GM23338 (cell line): ENCODE measurements around the gene SIX6. TPM values are rescaled to one million over a fixed set of nuclear protein-coding genes. Genes with fewer than 3 reads are reported as not detected.
"Not testable (repeated sequence)": the region's sequence is repeated elsewhere in the genome, so short reads cannot be mapped to it uniquely, and the experiment has no call there.

Experiments used
- ATAC-seq: fragments of 200-7000 bp; cut with Tn5 transposase; 3 replicates; pipeline ENCODE4 v1.9.1; 2020
- DNase-seq: peaks from one replicate; pipeline ENCODE4 v3.0.0-alpha.2; 2015; ENCODE audit warnings: low spot score
- H2AFZ ChIP-seq: fragments of 200-600 bp; sonication (generic); 2 replicates; pipeline ENCODE4 v1.8.0; 2016; ENCODE audit warnings: antibody characterized with exemption, mild to moderate bottlenecking, moderate library complexity
- H3F3A ChIP-seq: fragments of 200-600 bp; sonication (generic); replicated peaks from 2 replicates; pipeline ENCODE4 v1.8.0; 2017; ENCODE audit warnings: antibody characterized with exemption, mixed run types, low read depth
- H3K27ac ChIP-seq: fragments of 200-600 bp; sonication (generic); 2 replicates; pipeline ENCODE4 v1.6.1; 2016; ENCODE audit warnings: low read depth
- H3K27me3 ChIP-seq: fragments of 200-600 bp; sonication (generic); 2 replicates; pipeline ENCODE4 v1.8.0; 2016; ENCODE audit warnings: mild to moderate bottlenecking, mixed run types, moderate library complexity; ENCODE audit not compliant: insufficient read depth
- H3K36me3 ChIP-seq: fragments of 200-600 bp; sonication (generic); 2 replicates; pipeline ENCODE4 v1.8.0; 2016; ENCODE audit warnings: mild to moderate bottlenecking; ENCODE audit not compliant: insufficient read depth
- H3K4me1 ChIP-seq: fragments of 200-600 bp; sonication (generic); 2 replicates; pipeline ENCODE4 v1.8.0; 2016; ENCODE audit warnings: mild to moderate bottlenecking, moderate library complexity; ENCODE audit not compliant: insufficient read depth
- H3K4me2 ChIP-seq: fragments of 200-600 bp; sonication (generic); 2 replicates; pipeline ENCODE4 v1.7.1; 2017; ENCODE audit warnings: mixed run types
- H3K4me3 ChIP-seq: fragments of 200-600 bp; sonication (generic); 2 replicates; pipeline ENCODE4 v1.6.1; 2016; ENCODE audit warnings: mixed run types
- H3K79me2 ChIP-seq: fragments of 200-600 bp; sonication (generic); replicated peaks from 2 replicates; pipeline ENCODE4 v1.8.0; 2017; ENCODE audit warnings: mild to moderate bottlenecking; ENCODE audit not compliant: insufficient read depth
- H3K9me2 ChIP-seq: fragments of 200-600 bp; sonication (generic); 2 replicates; pipeline ENCODE4 v1.8.0; 2017; ENCODE audit not compliant: insufficient read depth
- H4K20me1 ChIP-seq: fragments of 200-600 bp; sonication (generic); replicated peaks from 2 replicates; pipeline ENCODE4 v1.8.0; 2017; ENCODE audit warnings: mild to moderate bottlenecking; ENCODE audit not compliant: insufficient read depth
- H3K27ac Mint-ChIP-seq: 2 replicates; pipeline ENCODE4 v1.8.0; 2020; ENCODE audit warnings: inconsistent platforms, mild to moderate bottlenecking, moderate library complexity, mixed read lengths
- H3K27me3 Mint-ChIP-seq: 3 replicates; pipeline ENCODE4 v1.8.0; 2022; ENCODE audit warnings: low read depth, mild to moderate bottlenecking, moderate library complexity, mixed read lengths, inconsistent platforms; ENCODE audit not compliant: insufficient read depth, poor library complexity
- H3K36me3 Mint-ChIP-seq: 3 replicates; pipeline ENCODE4 v1.8.0; 2021; ENCODE audit warnings: low read depth, mild to moderate bottlenecking, inconsistent platforms, moderate library complexity, mixed read lengths
- H3K4me1 Mint-ChIP-seq: 3 replicates; pipeline ENCODE4 v1.8.0; 2020; ENCODE audit warnings: mild to moderate bottlenecking, inconsistent platforms, mixed read lengths
- H3K4me3 Mint-ChIP-seq: 3 replicates; pipeline ENCODE4 v1.8.0; 2021; ENCODE audit warnings: moderate library complexity, mild to moderate bottlenecking, inconsistent platforms, mixed read lengths
- H3K9me3 Mint-ChIP-seq: 3 replicates; pipeline ENCODE4 v1.8.0; 2020; ENCODE audit warnings: moderate library complexity, mild to moderate bottlenecking, inconsistent platforms, mixed read lengths
- EZH2 ChIP-seq: fragments of 200-600 bp; sonication (generic); IDR thresholded peaks from one replicate; pipeline ENCODE4 v1.8.0; 2017; ENCODE audit warnings: antibody characterized with exemption, mild to moderate bottlenecking, low read depth; ENCODE audit not compliant: unreplicated experiment
- EZH2phosphoT487 ChIP-seq: fragments of 200-600 bp; sonication (generic); IDR thresholded peaks from one replicate; pipeline ENCODE4 v1.8.1; 2018; ENCODE audit warnings: antibody characterized with exemption; ENCODE audit not compliant: unreplicated experiment
- JUNB ChIP-seq: IDR thresholded peaks from one replicate; pipeline ENCODE4 v1.6.1; 2016; ENCODE audit warnings: antibody characterized with exemption; ENCODE audit not compliant: unreplicated experiment
- POLR2AphosphoS5 ChIP-seq: IDR thresholded peaks from 2 replicates; pipeline ENCODE4 v1.6.1; 2016; ENCODE audit warnings: antibody characterized with exemption, low read depth
- STAT1 ChIP-seq: IDR thresholded peaks from one replicate; pipeline ENCODE4 v1.6.1; 2016; ENCODE audit warnings: antibody characterized with exemption; ENCODE audit not compliant: unreplicated experiment
- ZNF331 ChIP-seq: fragments of 250-450 bp; sonication (Bioruptor Pico); IDR thresholded peaks from 2 replicates; pipeline ENCODE4 v1.5.0; 2020; ENCODE audit warnings: low read depth, mild to moderate bottlenecking, moderate library complexity
- polyA plus RNA-seq: library from polyadenylated mRNA; unstranded; fragments of >200 nt; fragmentation: Nextera tagmentation; extraction: Ambion mirVana; gene quantifications from 2 replicates; pipeline ENCODE4 v1.2.1, GENCODE V29; 2016
- total RNA-seq: library from RNA; depleted of rRNA; stranded (reverse); fragments of >200 nt; shearing (Covaris generic); gene quantifications from 2 replicates; pipeline ENCODE4 v1.2.3, GENCODE V29; 2014
- TF ChIP-seq, protein P1 (sequence below): fragments of 250-450 bp; sonication (Bioruptor Pico); IDR thresholded peaks from 2 replicates; pipeline ENCODE4 v1.5.0; 2020; ENCODE audit warnings: mild to moderate bottlenecking, moderate library complexity

The SIX6 gene
- total and polyA plus RNA-seq, 2 experiments from 2014 or later: 0.11 TPM; not detected in 1

DNA sequence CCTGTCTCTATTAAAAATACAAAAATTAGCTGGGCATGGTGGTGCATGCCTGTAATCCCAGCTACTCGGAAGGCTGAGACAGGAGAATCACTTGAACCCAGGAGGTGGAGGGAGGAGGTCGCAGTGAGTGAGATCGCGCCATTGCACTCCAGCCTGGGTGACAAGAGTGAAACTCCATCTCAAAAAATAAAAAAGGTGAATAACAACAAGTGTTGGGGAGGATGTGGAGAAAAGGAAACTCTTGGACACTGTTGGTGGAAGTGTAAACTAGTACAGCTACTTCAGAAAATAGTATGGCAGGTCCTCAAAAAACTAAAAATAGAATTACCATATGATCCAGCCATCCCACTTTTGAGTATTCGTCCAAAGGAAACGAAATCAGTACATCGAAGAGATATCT, 28.7 kb upstream of the SIX6 start:
- not testable (repeated sequence) for H3K4me1 ChIP-seq, H3K79me2 ChIP-seq, DNase-seq, H4K20me1 ChIP-seq, H3F3A ChIP-seq, H3K27ac Mint-ChIP-seq, H3K9me2 ChIP-seq, ATAC-seq, H3K4me3 ChIP-seq, H3K4me2 ChIP-seq, H3K4me3 Mint-ChIP-seq, H3K36me3 ChIP-seq, H3K4me1 Mint-ChIP-seq, H3K27me3 Mint-ChIP-seq, H2AFZ ChIP-seq, H3K27ac ChIP-seq
- H3K9me3 Mint-ChIP-seq: peaks cover 21% of the 10 kb centered on the region
- H3K27me3 ChIP-seq: peaks cover 13% of the 10 kb centered on the region
- peaks cover 29% of the 10 kb centered on the region; the same call in 2 of the 3 replicates for H3K36me3 Mint-ChIP-seq

DNA sequence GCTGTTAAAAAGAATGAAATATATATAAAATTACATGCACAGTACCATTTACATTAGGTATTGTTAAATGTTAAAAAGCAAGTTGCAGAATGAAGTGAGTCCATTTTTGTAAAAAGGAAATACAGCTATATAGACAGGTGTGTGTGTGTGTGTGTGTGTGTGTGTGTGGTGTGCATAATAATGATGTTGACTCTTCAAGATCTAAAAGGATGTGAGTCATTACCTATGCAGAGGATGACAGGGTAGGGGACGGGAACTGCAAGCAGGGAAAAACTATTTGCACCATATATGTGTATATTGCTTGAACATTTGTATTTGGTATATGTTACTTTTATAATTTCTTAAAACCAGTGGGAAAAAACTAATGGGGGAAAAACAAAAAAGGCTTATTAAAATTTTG, 26.2 kb upstream of the SIX6 start:
- H3K27me3 ChIP-seq: peaks cover 37% of the 10 kb centered on the region
- H3K4me3 Mint-ChIP-seq: no peak overlapping the region
- H3K27ac ChIP-seq: no peak overlapping the region

GRCh38 chr14:60485057-60485597, 23.8 kb upstream of the SIX6 start:
- Histone ChIP-seq H3K27ac (no peak overlapping the region), H2AFZ (peak overlapping the region; percentile 98), H3F3A (no peaks in the 10 kb centered on the region), H3K27me3 (peaks cover 53% of the 10 kb centered on the region), H4K20me1 (no peaks in the 10 kb centered on the region), H3K4me3 (peak overlapping the region; percentile 71), H3K9me2 (no peaks in the 10 kb centered on the region), H3K36me3 (no peaks in the 10 kb centered on the region), H3K79me2 (no peaks in the 10 kb centered on the region), H3K4me2 (peak overlapping the region; percentile 88), H3K4me1 (0 out of 2 replicates have a peak, but pooled peaks cover 4% of the 10 kb centered on the region)
- Mint-ChIP-seq H3K36me3 (peaks cover 8% of the 10 kb centered on the region; the same call in 2 of the 3 replicates), H3K27ac (no peak overlapping the region), H3K27me3 (peaks cover 9% of the 10 kb centered on the region), H3K4me3 (peak overlapping the region; percentile 83), H3K9me3 (peaks cover 8% of the 10 kb centered on the region; the same call in 1 of the 3 replicates), H3K4me1 (peaks cover 3% of the 10 kb centered on the region; the same call in 1 of the 3 replicates)
- DNase-seq (peak; percentile 34), ATAC-seq (peak; percentile 61)
- TF ChIP-seq JUNB (no peak), POLR2AphosphoS5 (no peak), ZNF331 (no peak), EZH2 (no peak), STAT1 (no peak), EZH2phosphoT487 (no peak)
- TF ChIP-seq, protein P1, sequence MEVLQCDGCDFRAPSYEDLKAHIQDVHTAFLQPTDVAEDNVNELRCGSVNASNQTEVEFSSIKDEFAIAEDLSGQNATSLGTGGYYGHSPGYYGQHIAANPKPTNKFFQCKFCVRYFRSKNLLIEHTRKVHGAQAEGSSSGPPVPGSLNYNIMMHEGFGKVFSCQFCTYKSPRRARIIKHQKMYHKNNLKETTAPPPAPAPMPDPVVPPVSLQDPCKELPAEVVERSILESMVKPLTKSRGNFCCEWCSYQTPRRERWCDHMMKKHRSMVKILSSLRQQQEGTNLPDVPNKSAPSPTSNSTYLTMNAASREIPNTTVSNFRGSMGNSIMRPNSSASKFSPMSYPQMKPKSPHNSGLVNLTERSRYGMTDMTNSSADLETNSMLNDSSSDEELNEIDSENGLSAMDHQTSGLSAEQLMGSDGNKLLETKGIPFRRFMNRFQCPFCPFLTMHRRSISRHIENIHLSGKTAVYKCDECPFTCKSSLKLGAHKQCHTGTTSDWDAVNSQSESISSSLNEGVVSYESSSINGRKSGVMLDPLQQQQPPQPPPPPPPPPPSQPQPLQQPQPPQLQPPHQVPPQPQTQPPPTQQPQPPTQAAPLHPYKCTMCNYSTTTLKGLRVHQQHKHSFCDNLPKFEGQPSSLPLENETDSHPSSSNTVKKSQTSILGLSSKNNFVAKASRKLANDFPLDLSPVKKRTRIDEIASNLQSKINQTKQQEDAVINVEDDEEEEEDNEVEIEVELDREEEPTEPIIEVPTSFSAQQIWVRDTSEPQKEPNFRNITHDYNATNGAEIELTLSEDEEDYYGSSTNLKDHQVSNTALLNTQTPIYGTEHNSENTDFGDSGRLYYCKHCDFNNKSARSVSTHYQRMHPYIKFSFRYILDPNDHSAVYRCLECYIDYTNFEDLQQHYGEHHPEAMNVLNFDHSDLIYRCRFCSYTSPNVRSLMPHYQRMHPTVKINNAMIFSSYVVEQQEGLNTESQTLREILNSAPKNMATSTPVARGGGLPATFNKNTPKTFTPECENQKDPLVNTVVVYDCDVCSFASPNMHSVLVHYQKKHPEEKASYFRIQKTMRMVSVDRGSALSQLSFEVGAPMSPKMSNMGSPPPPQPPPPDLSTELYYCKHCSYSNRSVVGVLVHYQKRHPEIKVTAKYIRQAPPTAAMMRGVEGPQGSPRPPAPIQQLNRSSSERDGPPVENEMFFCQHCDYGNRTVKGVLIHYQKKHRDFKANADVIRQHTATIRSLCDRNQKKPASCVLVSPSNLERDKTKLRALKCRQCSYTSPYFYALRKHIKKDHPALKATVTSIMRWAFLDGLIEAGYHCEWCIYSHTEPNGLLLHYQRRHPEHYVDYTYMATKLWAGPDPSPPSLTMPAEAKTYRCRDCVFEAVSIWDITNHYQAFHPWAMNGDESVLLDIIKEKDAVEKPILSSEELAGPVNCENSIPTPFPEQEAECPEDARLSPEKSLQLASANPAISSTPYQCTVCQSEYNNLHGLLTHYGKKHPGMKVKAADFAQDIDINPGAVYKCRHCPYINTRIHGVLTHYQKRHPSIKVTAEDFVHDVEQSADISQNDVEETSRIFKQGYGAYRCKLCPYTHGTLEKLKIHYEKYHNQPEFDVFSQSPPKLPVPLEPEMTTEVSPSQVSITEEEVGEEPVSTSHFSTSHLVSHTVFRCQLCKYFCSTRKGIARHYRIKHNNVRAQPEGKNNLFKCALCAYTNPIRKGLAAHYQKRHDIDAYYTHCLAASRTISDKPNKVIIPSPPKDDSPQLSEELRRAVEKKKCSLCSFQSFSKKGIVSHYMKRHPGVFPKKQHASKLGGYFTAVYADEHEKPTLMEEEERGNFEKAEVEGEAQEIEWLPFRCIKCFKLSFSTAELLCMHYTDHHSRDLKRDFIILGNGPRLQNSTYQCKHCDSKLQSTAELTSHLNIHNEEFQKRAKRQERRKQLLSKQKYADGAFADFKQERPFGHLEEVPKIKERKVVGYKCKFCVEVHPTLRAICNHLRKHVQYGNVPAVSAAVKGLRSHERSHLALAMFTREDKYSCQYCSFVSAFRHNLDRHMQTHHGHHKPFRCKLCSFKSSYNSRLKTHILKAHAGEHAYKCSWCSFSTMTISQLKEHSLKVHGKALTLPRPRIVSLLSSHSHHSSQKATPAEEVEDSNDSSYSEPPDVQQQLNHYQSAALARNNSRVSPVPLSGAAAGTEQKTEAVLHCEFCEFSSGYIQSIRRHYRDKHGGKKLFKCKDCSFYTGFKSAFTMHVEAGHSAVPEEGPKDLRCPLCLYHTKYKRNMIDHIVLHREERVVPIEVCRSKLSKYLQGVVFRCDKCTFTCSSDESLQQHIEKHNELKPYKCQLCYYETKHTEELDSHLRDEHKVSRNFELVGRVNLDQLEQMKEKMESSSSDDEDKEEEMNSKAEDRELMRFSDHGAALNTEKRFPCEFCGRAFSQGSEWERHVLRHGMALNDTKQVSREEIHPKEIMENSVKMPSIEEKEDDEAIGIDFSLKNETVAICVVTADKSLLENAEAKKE (CRISPR knock-in tag): no peak

More for the DNA sequence above, 26.2 kb upstream of the SIX6 start:
- Histone ChIP-seq H4K20me1 (no peaks in the 10 kb centered on the region), H3K4me1 (0 out of 2 replicates have a peak, but pooled peaks cover 4% of the 10 kb centered on the region), H2AFZ (no peak overlapping the region), H3F3A (no peaks in the 10 kb centered on the region), H3K4me2 (no peak overlapping the region), H3K9me2 (no peaks in the 10 kb centered on the region), H3K79me2 (no peaks in the 10 kb centered on the region), H3K36me3 (no peaks in the 10 kb centered on the region), H3K4me3 (no peak overlapping the region)
- Mint-ChIP-seq H3K36me3 (peaks cover 14% of the 10 kb centered on the region; the same call in 2 of the 3 replicates), H3K27ac (no peak overlapping the region; the same call in 1 of the 2 replicates), H3K27me3 (peaks cover 9% of the 10 kb centered on the region), H3K4me1 (peaks cover 3% of the 10 kb centered on the region; the same call in 1 of the 3 replicates), H3K9me3 (peaks cover 13% of the 10 kb centered on the region; the same call in 1 of the 3 replicates)
- ATAC-seq: no peak
- TF ChIP-seq STAT1: no peak
- DNase-seq: no peak
